HEK293 (cell line): Measurements from ENCODE around the gene DOP1B.

Experiments used
- CTCF ChIA-PET: fragments of 350-600 bp; formaldehyde crosslinking; extraction: SDS; loops from one replicate; lab custom pipeline; 2021; ENCODE audit warnings: antibody characterized with exemption; lab: Yijun Ruan, JAX
- POLR2A ChIA-PET: fragments of 300-600 bp; formaldehyde crosslinking; extraction: SDS; loops from one replicate; lab custom pipeline; 2020; ENCODE audit warnings: antibody characterized with exemption, inconsistent platforms; lab: Yijun Ruan, JAX
- H3K27ac ChIP-seq: fragments of 200-500 bp; sonication (Bioruptor generic); 2 replicates; pipeline ENCODE4 v1.5.1; 2014; ENCODE audit warnings: low read depth, low read length, control low read depth, inconsistent platforms; ENCODE audit errors: extremely low read depth
- H3K36me3 ChIP-seq, 2 experiments: fragments of 200-500 bp in 1 of 2; sonication (Bioruptor generic) in 1 of 2; 1 replicate in 1 of 2; 2 replicates in 1 of 2; pipeline ENCODE4 v1.5.1; 2014 to 2017; ENCODE audit warnings: inconsistent platforms in 2 of 2, low read length in 2 of 2; ENCODE audit not compliant: control insufficient read depth in 2 of 2, insufficient read depth in 1 of 2
- H3K4me1 ChIP-seq: fragments of 200-500 bp; sonication (Bioruptor generic); 2 replicates; pipeline ENCODE4 v1.5.1; 2014; ENCODE audit warnings: mild to moderate bottlenecking, low read length, inconsistent platforms; ENCODE audit not compliant: control insufficient read depth, insufficient read depth
- H3K4me3 ChIP-seq: 2 replicates; pipeline ENCODE4 v1.5.1; 2011; ENCODE audit warnings: low read depth, mild to moderate bottlenecking, control low read depth, low read length, moderate library complexity
- H3K9me3 ChIP-seq: fragments of 200-500 bp; sonication (Bioruptor generic); 2 replicates; pipeline ENCODE4 v1.5.1; 2014; ENCODE audit warnings: low read depth, low read length, inconsistent platforms; ENCODE audit not compliant: control insufficient read depth, insufficient read depth
- ELK4 ChIP-seq: IDR thresholded peaks from 2 replicates; pipeline ENCODE4 v1.6.1; 2011; ENCODE audit warnings: mild to moderate bottlenecking, low read depth, low read length, borderline replicate concordance
- SCRT2 ChIP-seq: fragments of 450-650 bp; formaldehyde crosslinking; IDR thresholded peaks from 2 replicates; pipeline ENCODE4 v1.5.1; 2016; ENCODE audit warnings: missing biosample characterization, missing genetic modification characterization
- ZBTB8A ChIP-seq: fragments of 450-650 bp; formaldehyde crosslinking; IDR thresholded peaks from 2 replicates; pipeline ENCODE4 v1.5.1; 2016; ENCODE audit warnings: missing biosample characterization, missing genetic modification characterization
- ZNF214 ChIP-seq: fragments of 450-650 bp; formaldehyde crosslinking; IDR thresholded peaks from 2 replicates; pipeline ENCODE4 v1.5.1; 2017; ENCODE audit warnings: missing biosample characterization, mild to moderate bottlenecking, missing genetic modification characterization, borderline replicate concordance
- ZNF221 ChIP-seq: fragments of 450-650 bp; formaldehyde crosslinking; IDR thresholded peaks from 2 replicates; pipeline ENCODE4 v1.5.1; 2017; ENCODE audit warnings: missing biosample characterization, missing genetic modification characterization, borderline replicate concordance
- ZNF26 ChIP-seq: fragments of 450-650 bp; formaldehyde crosslinking; IDR thresholded peaks from 2 replicates; pipeline ENCODE4 v1.5.1; 2016; ENCODE audit warnings: missing biosample characterization, missing genetic modification characterization
- ZNF398 ChIP-seq: fragments of 450-650 bp; formaldehyde crosslinking; IDR thresholded peaks from 2 replicates; pipeline ENCODE4 v1.5.1; 2017; ENCODE audit warnings: missing biosample characterization, missing genetic modification characterization
- ZNF473 ChIP-seq: fragments of 450-650 bp; formaldehyde crosslinking; IDR thresholded peaks from 2 replicates; pipeline ENCODE4 v1.5.1; 2017; ENCODE audit warnings: missing biosample characterization, missing genetic modification characterization
- ZNF561 ChIP-seq: fragments of 450-650 bp; IDR thresholded peaks from 2 replicates; pipeline ENCODE4 v1.5.1; 2018; ENCODE audit warnings: missing biosample characterization, missing genetic modification characterization, borderline replicate concordance
- ZNF571 ChIP-seq: fragments of 450-650 bp; formaldehyde crosslinking; IDR thresholded peaks from 2 replicates; pipeline ENCODE4 v1.5.0; 2017; ENCODE audit warnings: missing biosample characterization, missing genetic modification characterization
- ZNF621 ChIP-seq: fragments of 450-650 bp; formaldehyde crosslinking; IDR thresholded peaks from 2 replicates; pipeline ENCODE4 v1.5.1; 2017; ENCODE audit warnings: missing biosample characterization, missing genetic modification characterization
- ZNF639 ChIP-seq: fragments of 450-650 bp; formaldehyde crosslinking; IDR thresholded peaks from 2 replicates; pipeline ENCODE4 v1.5.1; 2016; ENCODE audit warnings: missing biosample characterization, missing genetic modification characterization
- ZNF658 ChIP-seq: fragments of 450-650 bp; formaldehyde crosslinking; IDR thresholded peaks from 2 replicates; pipeline ENCODE4; 2016; ENCODE audit warnings: missing biosample characterization, missing genetic modification characterization
- ZSCAN30 ChIP-seq: fragments of 450-650 bp; IDR thresholded peaks from 2 replicates; pipeline ENCODE4 v1.5.1; 2018; ENCODE audit warnings: missing biosample characterization, mild to moderate bottlenecking, missing genetic modification characterization, moderate library complexity

The DOP1B gene

GRCh38 chr21:36126208-36126565 lies 30.4 kb upstream of the DOP1B start (continued):
- no peak for TF ChIP-seq ZSCAN30 (tag by site-specific recombination)
- no peak for TF ChIP-seq ZNF639 (tag by site-specific recombination)
- no peak for TF ChIP-seq ZNF398 (tag by site-specific recombination)

GRCh38 chr21:36126621-36127110 lies 30.0 kb upstream of the DOP1B start:
- Histone ChIP-seq H3K9me3 (no peaks in the 10 kb centered on the region), H3K36me3 (no peaks in the 10 kb centered on the region), H3K27ac (no peak overlapping the region), H3K4me1 (peaks cover 4% of the 10 kb centered on the region; the same call in 1 of the 2 replicates), H3K4me3 (no peak overlapping the region)
- ChIA-PET POLR2A (interaction anchor here (0.5 kb wide), 1 partner anchor 283 kb away, joined by 3 read pairs; no protein-coding TSS in a partner anchor), CTCF (interaction anchor here (0.6 to 5.7 kb wide), 8 partner anchors 9 to 210 kb away, joined by 3 to 39 read pairs (median 4); no protein-coding TSS in a partner anchor)
- no peak for TF ChIP-seq ZNF26 (tag by site-specific recombination)
- TF ChIP-seq ZNF571 (tag by site-specific recombination), result no peak
- no peak for TF ChIP-seq SCRT2 (tag by site-specific recombination)
- no peak for TF ChIP-seq ZNF214
- TF ChIP-seq ZNF221 (tag by site-specific recombination), result no peak
- no peak for TF ChIP-seq ZNF561 (tag by site-specific recombination)
- TF ChIP-seq ZBTB8A (tag by site-specific recombination), result no peak
- no peak for TF ChIP-seq ZNF473
- TF ChIP-seq ZNF658 (tag by site-specific recombination), result no peak
- TF ChIP-seq ELK4, result no peak

- no peaks in the 10 kb centered on the region for H3K9me3 ChIP-seq
- ChIA-PET CTCF (interaction anchor here (0.5 to 5.7 kb wide), 7 partner anchors 10 to 361 kb away, joined by 3 to 39 read pairs (median 4); no protein-coding TSS in a partner anchor), POLR2A (interaction anchor here (0.5 to 1.0 kb wide), 2 partner anchors 8 to 282 kb away, joined by 3 read pairs; no protein-coding TSS in a partner anchor)
- no peak overlapping the region for H3K4me3 ChIP-seq
- no peaks in the 10 kb centered on the region for H3K36me3 ChIP-seq
- no peak for TF ChIP-seq ZNF621 (tag by site-specific recombination)
- no peak overlapping the region for H3K27ac ChIP-seq
- H3K4me1 ChIP-seq, result peaks cover 4% of the 10 kb centered on the region; the same call in 1 of the 2 replicates
These were observed 29.2 kb upstream of the DOP1B start for GRCh38 chr21:36127250-36127904.
